WTC11 (cell line): Measurements from ENCODE around the gene ARPC1B. TPM values are rescaled to one million over a fixed set of nuclear protein-coding genes. Genes with fewer than 3 reads are reported as not detected.

Experiments
- ATAC-seq: fragments of 200-7000 bp; cut with Tn5 transposase; 2 replicates; pipeline ENCODE4 v1.10.0; 2021; ENCODE audit warnings: mild to moderate bottlenecking, moderate library complexity
- CTCF ChIA-PET: fragments of 300-600 bp; sonication (Branson Sonifier 250); formaldehyde crosslinking; loops from one replicate; lab custom pipeline; 2021; ENCODE audit warnings: antibody characterized with exemption; lab: Charles Lee
- POLR2A ChIA-PET: fragments of 350-600 bp; sonication (Branson Sonifier 250); formaldehyde crosslinking; loops from one replicate; lab custom pipeline; 2021; ENCODE audit warnings: antibody characterized with exemption; lab: Charles Lee
- DNase-seq: peaks from one replicate; pipeline ENCODE4 v3.0.0; 2021; ENCODE audit warnings: low spot score
- H3K27ac Mint-ChIP-seq: 2 replicates; pipeline ENCODE4 v1.8.0; 2021; ENCODE audit warnings: mixed read lengths
- H3K27me3 Mint-ChIP-seq: 2 replicates; pipeline ENCODE4 v1.8.0; 2021; ENCODE audit warnings: low read depth, mild to moderate bottlenecking, moderate library complexity, mixed read lengths
- H3K36me3 Mint-ChIP-seq: 2 replicates; pipeline ENCODE4 v1.8.0; 2021; ENCODE audit warnings: mixed read lengths
- H3K4me1 Mint-ChIP-seq: 2 replicates; pipeline ENCODE4 v1.8.0; 2022; ENCODE audit warnings: mixed read lengths
- H3K4me3 Mint-ChIP-seq: 2 replicates; pipeline ENCODE4 v1.8.0; 2021; ENCODE audit warnings: mild to moderate bottlenecking, moderate library complexity, mixed read lengths
- H3K9me3 Mint-ChIP-seq: 2 replicates; pipeline ENCODE4 v1.8.0; 2021; ENCODE audit warnings: mixed read lengths
- ATF1 ChIP-seq: sonication (generic); formaldehyde crosslinking; IDR thresholded peaks from 2 replicates; pipeline ENCODE4 v1.8.1; 2023; ENCODE audit warnings: mild to moderate bottlenecking, moderate library complexity, missing genetic modification reagents
- ATF2 ChIP-seq: sonication (generic); formaldehyde crosslinking; IDR thresholded peaks from 2 replicates; pipeline ENCODE4 v1.8.1; 2022; ENCODE audit warnings: low read depth, missing genetic modification reagents, borderline replicate concordance
- ATF3 ChIP-seq: sonication (generic); formaldehyde crosslinking; conservative IDR thresholded peaks from 2 replicates; pipeline ENCODE4 v1.8.1; 2022; ENCODE audit warnings: mild to moderate bottlenecking, missing genetic modification reagents
- CBFB ChIP-seq: sonication (generic); formaldehyde crosslinking; IDR thresholded peaks from 2 replicates; pipeline ENCODE4 v1.8.1; 2022; ENCODE audit warnings: mild to moderate bottlenecking, low read depth, missing genetic modification reagents
- E2F4 ChIP-seq: sonication (generic); formaldehyde crosslinking; IDR thresholded peaks from 2 replicates; pipeline ENCODE4 v1.8.1; 2022; ENCODE audit warnings: low read depth, mild to moderate bottlenecking, moderate library complexity, missing genetic modification reagents, borderline replicate concordance
- FOXK1 ChIP-seq: sonication (generic); formaldehyde crosslinking; IDR thresholded peaks from 2 replicates; pipeline ENCODE4 v1.8.0; 2022; ENCODE audit warnings: mild to moderate bottlenecking, moderate library complexity, missing genetic modification reagents
- GTF2I ChIP-seq: fragments of 250-450 bp; sonication (Bioruptor Pico); conservative IDR thresholded peaks from 2 replicates; pipeline ENCODE4 v1.4.0; 2021; ENCODE audit warnings: mild to moderate bottlenecking
- IRF2 ChIP-seq: sonication (generic); formaldehyde crosslinking; IDR thresholded peaks from 2 replicates; pipeline ENCODE4 v1.8.0; 2022; ENCODE audit warnings: low read depth, missing genetic modification reagents, borderline replicate concordance
- KAT7 ChIP-seq: sonication (generic); formaldehyde crosslinking; IDR thresholded peaks from 2 replicates; pipeline ENCODE4 v1.8.1; 2023; ENCODE audit warnings: missing genetic modification reagents, mild to moderate bottlenecking, borderline replicate concordance
- NFYB ChIP-seq: sonication (generic); formaldehyde crosslinking; conservative IDR thresholded peaks from 2 replicates; pipeline ENCODE4 v1.8.0; 2022; ENCODE audit warnings: low read depth, missing genetic modification reagents
- NR1H2 ChIP-seq: sonication (generic); formaldehyde crosslinking; IDR thresholded peaks from 2 replicates; pipeline ENCODE4 v1.9.0; 2021; ENCODE audit warnings: mild to moderate bottlenecking, moderate library complexity, missing genetic modification reagents
- OVOL2 ChIP-seq: fragments of 250-450 bp; sonication (Bioruptor Pico); IDR thresholded peaks from 2 replicates; pipeline ENCODE4 v1.9.0; 2021; ENCODE audit warnings: mild to moderate bottlenecking, borderline replicate concordance
- PREB ChIP-seq: sonication (generic); formaldehyde crosslinking; IDR thresholded peaks from 2 replicates; pipeline ENCODE4 v1.8.1; 2022; ENCODE audit warnings: mild to moderate bottlenecking, missing genetic modification reagents, moderate library complexity, borderline replicate concordance
- SOX15 ChIP-seq: fragments of 250-450 bp; sonication (Bioruptor Pico); IDR thresholded peaks from 2 replicates; pipeline ENCODE4 v1.9.0; 2021; ENCODE audit warnings: mild to moderate bottlenecking
- STAT6 ChIP-seq: sonication (generic); formaldehyde crosslinking; conservative IDR thresholded peaks from 2 replicates; pipeline ENCODE4 v1.8.1; 2023; ENCODE audit warnings: mild to moderate bottlenecking, low read depth, missing genetic modification reagents, moderate library complexity
- TEAD1 ChIP-seq: sonication (generic); formaldehyde crosslinking; IDR thresholded peaks from 2 replicates; pipeline ENCODE4 v1.8.0; 2022; ENCODE audit warnings: mild to moderate bottlenecking, missing genetic modification reagents
- TP53 ChIP-seq: sonication (generic); formaldehyde crosslinking; IDR thresholded peaks from 2 replicates; pipeline ENCODE4 v1.8.1; 2023; ENCODE audit warnings: mild to moderate bottlenecking, missing genetic modification reagents
- ZNF232 ChIP-seq: sonication (generic); formaldehyde crosslinking; IDR thresholded peaks from 2 replicates; pipeline ENCODE4 v1.8.0; 2022; ENCODE audit warnings: mild to moderate bottlenecking, missing genetic modification reagents
- ZNF263 ChIP-seq: sonication (generic); formaldehyde crosslinking; IDR thresholded peaks from 2 replicates; pipeline ENCODE4 v1.8.1; 2022; ENCODE audit warnings: low read depth, mild to moderate bottlenecking, moderate library complexity, missing genetic modification reagents
- ZNF425 ChIP-seq: fragments of 250-450 bp; sonication (Bioruptor Pico); conservative IDR thresholded peaks from 2 replicates; pipeline ENCODE4 v1.9.0; 2021; ENCODE audit warnings: mild to moderate bottlenecking
- ZNF512 ChIP-seq: sonication (generic); formaldehyde crosslinking; IDR thresholded peaks from 2 replicates; pipeline ENCODE4 v1.8.1; 2022; ENCODE audit warnings: missing genetic modification reagents, borderline replicate concordance
- ZSCAN18 ChIP-seq: fragments of 250-450 bp; sonication (Bioruptor Pico); IDR thresholded peaks from 2 replicates; pipeline ENCODE4 v2.1.2; 2022; ENCODE audit warnings: mild to moderate bottlenecking, moderate library complexity
- total RNA-seq: library from RNA; stranded (reverse); gene quantifications from 3 replicates; pipeline ENCODE4 v1.2.3, GENCODE V29; 2021

Gene ARPC1B
- total RNA-seq, 1 experiment from 2014 or later, result 66.2 TPM

GRCh38 chr7:99404235-99404976 is 29.9 kb downstream of the ARPC1B start (continued):
- TF ChIP-seq PREB (CRISPR knock-in tag), result no peak
- TF ChIP-seq OVOL2 (CRISPR knock-in tag), result no peak
- TF ChIP-seq ZNF263, result no peak

- no peak overlapping the region for H3K4me3 Mint-ChIP-seq
- peaks cover 42% of the 10 kb centered on the region for H3K36me3 Mint-ChIP-seq
- H3K27me3 Mint-ChIP-seq, result no peaks in the 10 kb centered on the region
- ChIA-PET POLR2A (interaction anchor here (0.6 kb wide), 1 partner anchor 14 kb away, joined by 5 read pairs; no protein-coding TSS in a partner anchor), CTCF (no interaction called here)
- H3K9me3 Mint-ChIP-seq, result no peaks in the 10 kb centered on the region
- DNase-seq (no peak), ATAC-seq (no peak)
- peaks cover 16% of the 10 kb centered on the region for H3K4me1 Mint-ChIP-seq
- H3K27ac Mint-ChIP-seq, result no peak overlapping the region
- TF ChIP-seq CBFB (CRISPR knock-in tag) (no peak), SOX15 (no peak), KAT7 (CRISPR knock-in tag) (no peak), ZSCAN18 (CRISPR knock-in tag) (no peak), NR1H2 (CRISPR knock-in tag) (no peak), E2F4 (no peak), STAT6 (CRISPR knock-in tag) (no peak), ATF2 (CRISPR knock-in tag) (no peak), GTF2I (CRISPR knock-in tag) (no peak), NFYB (no peak), ATF1 (no peak), ZNF425 (no peak), IRF2 (no peak), TP53 (no peak), ZNF232 (no peak), TEAD1 (CRISPR knock-in tag) (no peak), ZNF512 (CRISPR knock-in tag) (no peak), ATF3 (CRISPR knock-in tag) (no peak), FOXK1 (CRISPR knock-in tag) (no peak)
Observed at GRCh38 chr7:99404977-99405320, 30.4 kb downstream of the ARPC1B start.
